IMR-90 (cell line): ENCODE data around the gene CACNA2D1. TPM values are rescaled to one million over a fixed set of nuclear protein-coding genes. Genes with fewer than 3 reads are reported as not detected.

Source experiments
- ATAC-seq: fragments of 200-7000 bp; cut with Tn5 transposase; 2 replicates; pipeline ENCODE4 v1.9.1; 2020; ENCODE audit warnings: low read depth, mild to moderate bottlenecking, moderate library complexity
- BruUV-seq: library from RNA; stranded (reverse); fragments of 400-500 nt; replicated peaks from 2 replicates; lab custom pipeline; 2021; lab: Mats Ljungman, UMichigan
- CTCF ChIA-PET: fragments of 300-600 bp; formaldehyde crosslinking; extraction: SDS; loops from one replicate; lab custom pipeline; 2021; ENCODE audit warnings: antibody characterized with exemption; lab: Yijun Ruan, JAX
- POLR2A ChIA-PET: fragments of 300-600 bp; sonication (Branson Sonifier 250); formaldehyde crosslinking; loops from one replicate; lab custom pipeline; 2022; ENCODE audit warnings: antibody characterized with exemption; ENCODE audit not compliant: unreplicated experiment; lab: Charles Lee
- DNase-seq: peaks from one replicate; pipeline ENCODE4 v3.0.0; 2013
- H2AFZ ChIP-seq: replicated peaks from 2 replicates; pipeline ENCODE3; 2013; ENCODE audit warnings: low read length, mild to moderate bottlenecking; ENCODE audit not compliant: poor library complexity
- H2AK5ac ChIP-seq: 2 replicates; pipeline ENCODE4 v1.6.1; 2013; ENCODE audit warnings: low read depth, low read length, inconsistent platforms
- H2AK9ac ChIP-seq: replicated peaks from 2 replicates; pipeline ENCODE3; 2013; ENCODE audit warnings: mild to moderate bottlenecking, low read depth, low read length, moderate library complexity; ENCODE audit not compliant: poor library complexity
- H2BK120ac ChIP-seq: 2 replicates; pipeline ENCODE4 v1.6.1; 2013; ENCODE audit warnings: low read depth, low read length, inconsistent platforms
- H2BK15ac ChIP-seq: 3 replicates; pipeline ENCODE4 v1.6.1; 2013; ENCODE audit warnings: low read depth, low read length, inconsistent platforms
- H2BK20ac ChIP-seq: 2 replicates; pipeline ENCODE4 v1.6.1; 2013; ENCODE audit warnings: low read depth, mild to moderate bottlenecking, inconsistent platforms, low read length, moderate library complexity
- H2BK5ac ChIP-seq: 2 replicates; pipeline ENCODE4 v1.6.1; 2013; ENCODE audit warnings: mild to moderate bottlenecking, low read depth, low read length, inconsistent platforms; ENCODE audit not compliant: poor library complexity, severe bottlenecking
- H3K14ac ChIP-seq: replicated peaks from 2 replicates; pipeline ENCODE4 v1.6.1; 2013; ENCODE audit warnings: low read depth, low read length, inconsistent platforms
- H3K18ac ChIP-seq: 2 replicates; pipeline ENCODE4 v1.6.1; 2013; ENCODE audit warnings: low read depth, low read length, control low read depth
- H3K23ac ChIP-seq: 2 replicates; pipeline ENCODE4 v1.6.1; 2013; ENCODE audit warnings: low read depth, low read length, inconsistent platforms
- H3K27ac ChIP-seq: 2 replicates; pipeline ENCODE4 v1.5.1; 2013; ENCODE audit warnings: mild to moderate bottlenecking, control low read depth, low read length; ENCODE audit not compliant: insufficient read depth
- H3K27me3 ChIP-seq: 2 replicates; pipeline ENCODE4 v1.6.1; 2013; ENCODE audit warnings: low read length; ENCODE audit not compliant: control insufficient read depth, insufficient read depth
- H3K36me3 ChIP-seq: 2 replicates; pipeline ENCODE4 v1.6.1; 2013; ENCODE audit warnings: low read length, mixed read lengths; ENCODE audit not compliant: control insufficient read depth, insufficient read depth
- H3K4ac ChIP-seq: 2 replicates; pipeline ENCODE4 v1.6.1; 2013; ENCODE audit warnings: low read depth, low read length, inconsistent platforms
- H3K4me1 ChIP-seq: 2 replicates; pipeline ENCODE4 v1.6.1; 2013; ENCODE audit warnings: low read length, mixed read lengths; ENCODE audit not compliant: control insufficient read depth, insufficient read depth
- H3K4me2 ChIP-seq: 2 replicates; pipeline ENCODE4 v1.6.1; 2013; ENCODE audit warnings: low read depth, mild to moderate bottlenecking, control low read depth, low read length, moderate library complexity
- H3K4me3 ChIP-seq: 2 replicates; pipeline ENCODE4 v1.5.1; 2013; ENCODE audit warnings: low read depth, mild to moderate bottlenecking, control low read depth, low read length, moderate library complexity; ENCODE audit not compliant: insufficient read depth
- H3K56ac ChIP-seq: 2 replicates; pipeline ENCODE4 v1.6.1; 2013; ENCODE audit warnings: low read length, inconsistent platforms; ENCODE audit not compliant: insufficient read depth; ENCODE audit errors: extremely low read depth
- H3K79me1 ChIP-seq, 2 experiments: 2 replicates each; pipeline ENCODE4 v1.6.1; 2013; ENCODE audit warnings: low read length in 2 of 2, inconsistent platforms in 1 of 2, low read depth in 1 of 2
- H3K9ac ChIP-seq: 2 replicates; pipeline ENCODE4 v1.6.1; 2013; ENCODE audit warnings: low read depth, low read length, control low read depth
- H3K9me1 ChIP-seq: 2 replicates; pipeline ENCODE4 v1.6.1; 2013; ENCODE audit warnings: low read length, inconsistent platforms; ENCODE audit not compliant: insufficient read depth
- H3K9me3 ChIP-seq: 2 replicates; pipeline ENCODE4 v1.6.1; 2013; ENCODE audit warnings: low read length; ENCODE audit not compliant: control insufficient read depth, insufficient read depth
- H4K20me1 ChIP-seq: 2 replicates; pipeline ENCODE4 v1.6.1; 2013; ENCODE audit warnings: low read length, inconsistent platforms; ENCODE audit not compliant: insufficient read depth
- H4K5ac ChIP-seq: 2 replicates; pipeline ENCODE4 v1.6.1; 2013; ENCODE audit warnings: mild to moderate bottlenecking, low read depth, low read length, control low read depth
- H4K8ac ChIP-seq, 2 experiments: 2 replicates each; pipeline ENCODE4 v1.6.1; 2013; ENCODE audit warnings: low read depth in 2 of 2, low read length in 2 of 2, control low read depth in 1 of 2, inconsistent platforms in 1 of 2
- H4K91ac ChIP-seq: 2 replicates; pipeline ENCODE4 v1.6.1; 2013; ENCODE audit warnings: low read depth, low read length, inconsistent platforms; ENCODE audit not compliant: insufficient read depth
- BHLHE40 ChIP-seq: fragments of 150-350 bp; IDR thresholded peaks from 2 replicates; pipeline ENCODE4 v1.6.1; 2016; ENCODE audit warnings: mild to moderate bottlenecking, low read depth, low read length
- CEBPB ChIP-seq: IDR thresholded peaks from 2 replicates; pipeline ENCODE4 v1.6.1; 2012; ENCODE audit warnings: low read depth, low read length, improper control_type of control experiment
- CHD1 ChIP-seq: IDR thresholded peaks from 2 replicates; pipeline ENCODE4 v1.6.1; 2012; ENCODE audit warnings: low read depth, low read length, improper control_type of control experiment
- FOS ChIP-seq: fragments of 150-350 bp; IDR thresholded peaks from 2 replicates; pipeline ENCODE4 v1.6.1; 2016; ENCODE audit warnings: low read depth, low read length
- MAFK ChIP-seq: IDR thresholded peaks from 2 replicates; pipeline ENCODE4 v1.6.1; 2012; ENCODE audit warnings: low read depth, low read length, improper control_type of control experiment
- MAZ ChIP-seq: IDR thresholded peaks from 2 replicates; pipeline ENCODE4 v1.6.1; 2012; ENCODE audit warnings: low read depth, mild to moderate bottlenecking, low read length, improper control_type of control experiment, moderate library complexity, borderline replicate concordance
- MXI1 ChIP-seq: IDR thresholded peaks from 2 replicates; pipeline ENCODE4 v1.6.1; 2012; ENCODE audit warnings: low read depth, mild to moderate bottlenecking, low read length, moderate library complexity, borderline replicate concordance
- NFE2L2 ChIP-seq: fragments of 150-350 bp; IDR thresholded peaks from 2 replicates; pipeline ENCODE4 v1.6.1; 2016; ENCODE audit warnings: low read depth, mild to moderate bottlenecking, low read length
- POLR2A ChIP-seq: IDR thresholded peaks from 2 replicates; pipeline ENCODE4 v1.6.1; 2012; ENCODE audit warnings: mild to moderate bottlenecking, low read depth, low read length
- RAD21 ChIP-seq: IDR thresholded peaks from 2 replicates; pipeline ENCODE4 v1.6.1; 2012; ENCODE audit warnings: low read length, improper control_type of control experiment
- RCOR1 ChIP-seq: IDR thresholded peaks from 2 replicates; pipeline ENCODE4 v1.6.1; 2012; ENCODE audit warnings: mild to moderate bottlenecking, low read length, improper control_type of control experiment; ENCODE audit not compliant: insufficient replicate concordance
- RFX5 ChIP-seq: IDR thresholded peaks from 2 replicates; pipeline ENCODE4 v1.8.0; 2012; ENCODE audit warnings: low read depth, mild to moderate bottlenecking, low read length, moderate library complexity
- SMC3 ChIP-seq: fragments of 150-350 bp; IDR thresholded peaks from 2 replicates; pipeline ENCODE4 v1.6.1; 2016; ENCODE audit warnings: low read depth, mild to moderate bottlenecking, antibody characterized with exemption, low read length, moderate library complexity
- WGBS, 2 experiments: methylation state at CpG; one replicate each; pipeline versions ENCODE4 v1.1.5 to v1.1.7; 2013; ENCODE audit warnings: missing lambda C conversion rate in 2 of 2; ENCODE audit not compliant: insufficient read length in 1 of 2; ENCODE audit errors: extremely low coverage in 2 of 2; 5-methylcytosine and 5-hydroxymethylcytosine counted together
- dilution Hi-C: fragments of 300-500 bp; cut with HindIII; formaldehyde crosslinking; loops from one replicate; pipeline ENCODE4 v1.14.3; 2018; ENCODE audit warnings: low sequenced_read_pairs; ENCODE audit not compliant: unreplicated experiment
- in situ Hi-C: fragments of 300-500 bp; cut with MboI; formaldehyde crosslinking; loops from 3 replicates; pipeline ENCODE4 v1.14.3; 2019; ENCODE audit warnings: low sequenced_read_pairs, inconsistent platforms, mixed read lengths
- intact Hi-C: fragments of 100-400 bp; cut with micrococcal nuclease; formaldehyde crosslinking; loops from 2 replicates; pipeline ENCODE4 v1.10.0; 2022
- polyA plus RNA-seq, 3 experiments: library from polyadenylated mRNA; depleted of rRNA; stranded (reverse); fragments of >200 nt; gene quantifications; 2 replicates each; pipeline ENCODE4 v1.2.3, GENCODE V29; 2012; ENCODE audit warnings: low replicate concordance in 1 of 3
- total RNA-seq: library from RNA; depleted of rRNA; stranded (reverse); fragments of >200 nt; gene quantifications from 2 replicates; pipeline ENCODE4 v1.2.3, GENCODE V29; 2012
- TF ChIP-seq, protein P1 (sequence below): fragments of 150-350 bp; IDR thresholded peaks from 2 replicates; pipeline ENCODE4 v1.6.1; 2016; ENCODE audit warnings: low read depth, mild to moderate bottlenecking, low read length, moderate library complexity, borderline replicate concordance
- TF ChIP-seq, protein P2 (sequence below): fragments of 150-350 bp; IDR thresholded peaks from 2 replicates; pipeline ENCODE4 v1.6.1; 2017; ENCODE audit warnings: mild to moderate bottlenecking, antibody characterized with exemption, low read length, low read depth
- TF ChIP-seq, protein P3 (sequence below): conservative IDR thresholded peaks from 2 replicates; pipeline ENCODE4 v1.5.1; 2012; ENCODE audit warnings: mild to moderate bottlenecking, low read depth, low read length, improper control_type of control experiment

Gene CACNA2D1
- total and polyA plus RNA-seq, 2 of the 4 experiments (the other 2 are of a cell fraction), result 5.8 to 21.9 TPM

DNA sequence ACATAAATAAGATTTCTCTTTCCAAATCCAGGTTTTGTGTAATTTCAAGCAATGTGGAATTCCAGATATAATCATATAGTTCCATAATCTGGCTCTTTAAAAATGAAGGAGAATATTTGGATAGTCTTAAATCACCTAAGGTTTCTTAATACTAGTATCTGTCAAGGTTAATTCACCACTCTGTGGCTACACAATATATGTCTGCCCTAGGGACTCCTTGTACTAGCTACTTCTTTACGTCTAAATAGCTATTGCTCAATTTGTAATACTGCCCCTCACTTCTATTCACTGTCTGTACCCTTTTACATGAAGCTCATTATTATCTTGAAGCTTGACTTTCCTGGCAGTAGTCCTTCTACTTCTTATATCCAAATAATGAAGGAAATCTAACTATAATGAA lies 47.2 kb downstream of the CACNA2D1 start:
- ChIA-PET POLR2A (no interaction called here), CTCF (no interaction called here)
- H2AK9ac ChIP-seq, result no peak overlapping the region
- no peak overlapping the region for H3K27ac ChIP-seq
- H2BK5ac ChIP-seq, result no peak overlapping the region
- DNase-seq (no peak), ATAC-seq (no peak)
- H4K8ac ChIP-seq, result no peak overlapping the region
- no peak overlapping the region for H3K18ac ChIP-seq
- no peak overlapping the region for H3K23ac ChIP-seq
- in situ Hi-C loops (no loop called here), dilution Hi-C loops (no loop called here), intact Hi-C loops (no loop called here)
- H4K20me1 ChIP-seq, result no peaks in the 10 kb centered on the region
- H2AFZ ChIP-seq, result no peak overlapping the region
- H3K4me3 ChIP-seq, result no peak overlapping the region
- no peaks in the 10 kb centered on the region; the same call in 1 of the 2 replicates for H3K4me1 ChIP-seq
- TF ChIP-seq RAD21, result no peak
- no peak for TF ChIP-seq MAZ
- no peak for TF ChIP-seq MAFK
- TF ChIP-seq SMC3, result no peak
- no peak for TF ChIP-seq NFE2L2
- TF ChIP-seq BHLHE40, result no peak
- no peak for TF ChIP-seq POLR2A
- no peak for TF ChIP-seq CHD1
- TF ChIP-seq, protein P1, sequence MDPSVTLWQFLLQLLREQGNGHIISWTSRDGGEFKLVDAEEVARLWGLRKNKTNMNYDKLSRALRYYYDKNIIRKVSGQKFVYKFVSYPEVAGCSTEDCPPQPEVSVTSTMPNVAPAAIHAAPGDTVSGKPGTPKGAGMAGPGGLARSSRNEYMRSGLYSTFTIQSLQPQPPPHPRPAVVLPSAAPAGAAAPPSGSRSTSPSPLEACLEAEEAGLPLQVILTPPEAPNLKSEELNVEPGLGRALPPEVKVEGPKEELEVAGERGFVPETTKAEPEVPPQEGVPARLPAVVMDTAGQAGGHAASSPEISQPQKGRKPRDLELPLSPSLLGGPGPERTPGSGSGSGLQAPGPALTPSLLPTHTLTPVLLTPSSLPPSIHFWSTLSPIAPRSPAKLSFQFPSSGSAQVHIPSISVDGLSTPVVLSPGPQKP, result no peak
- TF ChIP-seq, protein P2, sequence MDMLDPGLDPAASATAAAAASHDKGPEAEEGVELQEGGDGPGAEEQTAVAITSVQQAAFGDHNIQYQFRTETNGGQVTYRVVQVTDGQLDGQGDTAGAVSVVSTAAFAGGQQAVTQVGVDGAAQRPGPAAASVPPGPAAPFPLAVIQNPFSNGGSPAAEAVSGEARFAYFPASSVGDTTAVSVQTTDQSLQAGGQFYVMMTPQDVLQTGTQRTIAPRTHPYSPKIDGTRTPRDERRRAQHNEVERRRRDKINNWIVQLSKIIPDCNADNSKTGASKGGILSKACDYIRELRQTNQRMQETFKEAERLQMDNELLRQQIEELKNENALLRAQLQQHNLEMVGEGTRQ, result no peak
- TF ChIP-seq, protein P3, sequence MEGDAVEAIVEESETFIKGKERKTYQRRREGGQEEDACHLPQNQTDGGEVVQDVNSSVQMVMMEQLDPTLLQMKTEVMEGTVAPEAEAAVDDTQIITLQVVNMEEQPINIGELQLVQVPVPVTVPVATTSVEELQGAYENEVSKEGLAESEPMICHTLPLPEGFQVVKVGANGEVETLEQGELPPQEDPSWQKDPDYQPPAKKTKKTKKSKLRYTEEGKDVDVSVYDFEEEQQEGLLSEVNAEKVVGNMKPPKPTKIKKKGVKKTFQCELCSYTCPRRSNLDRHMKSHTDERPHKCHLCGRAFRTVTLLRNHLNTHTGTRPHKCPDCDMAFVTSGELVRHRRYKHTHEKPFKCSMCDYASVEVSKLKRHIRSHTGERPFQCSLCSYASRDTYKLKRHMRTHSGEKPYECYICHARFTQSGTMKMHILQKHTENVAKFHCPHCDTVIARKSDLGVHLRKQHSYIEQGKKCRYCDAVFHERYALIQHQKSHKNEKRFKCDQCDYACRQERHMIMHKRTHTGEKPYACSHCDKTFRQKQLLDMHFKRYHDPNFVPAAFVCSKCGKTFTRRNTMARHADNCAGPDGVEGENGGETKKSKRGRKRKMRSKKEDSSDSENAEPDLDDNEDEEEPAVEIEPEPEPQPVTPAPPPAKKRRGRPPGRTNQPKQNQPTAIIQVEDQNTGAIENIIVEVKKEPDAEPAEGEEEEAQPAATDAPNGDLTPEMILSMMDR, result no peak
- no peak for TF ChIP-seq RFX5
- TF ChIP-seq FOS, result no peak
- no peak for TF ChIP-seq CEBPB
- TF ChIP-seq RCOR1, result no peak
- TF ChIP-seq MXI1, result no peak
- no peaks in the 10 kb centered on the region for H3K27me3 ChIP-seq
- no peak overlapping the region for H2BK20ac ChIP-seq
- no peak overlapping the region for H3K9ac ChIP-seq
- H3K9me1 ChIP-seq, result no peaks in the 10 kb centered on the region; the same call in 1 of the 2 replicates
- H2AK5ac ChIP-seq, result no peak overlapping the region
- peaks cover 6 to 13% of the 10 kb centered on the region in 2 experiments; a peak in 3 of 4 replicates for H3K79me1 ChIP-seq
- H2BK15ac ChIP-seq, result no peak overlapping the region
- 100% methylated on average over 1 of the region's 1 CpG; no CpG with 5 or more reads in 1 of the 2 experiments for WGBS, 2 experiments
- no peak overlapping the region for H3K4ac ChIP-seq
- no peak overlapping the region for H4K91ac ChIP-seq
- H3K14ac ChIP-seq, result no peak overlapping the region
- no peak overlapping the region for H3K4me2 ChIP-seq
- no TSS peak for BruUV-seq
- H3K9me3 ChIP-seq, result peaks cover 2% of the 10 kb centered on the region; the same call in 1 of the 2 replicates
- H4K5ac ChIP-seq, result no peak overlapping the region
- no peaks in the 10 kb centered on the region for H3K36me3 ChIP-seq
- H2BK120ac ChIP-seq, result no peak overlapping the region
- no peak overlapping the region for H3K56ac ChIP-seq
